ENCODE data around the gene LOXL1.

DNA sequence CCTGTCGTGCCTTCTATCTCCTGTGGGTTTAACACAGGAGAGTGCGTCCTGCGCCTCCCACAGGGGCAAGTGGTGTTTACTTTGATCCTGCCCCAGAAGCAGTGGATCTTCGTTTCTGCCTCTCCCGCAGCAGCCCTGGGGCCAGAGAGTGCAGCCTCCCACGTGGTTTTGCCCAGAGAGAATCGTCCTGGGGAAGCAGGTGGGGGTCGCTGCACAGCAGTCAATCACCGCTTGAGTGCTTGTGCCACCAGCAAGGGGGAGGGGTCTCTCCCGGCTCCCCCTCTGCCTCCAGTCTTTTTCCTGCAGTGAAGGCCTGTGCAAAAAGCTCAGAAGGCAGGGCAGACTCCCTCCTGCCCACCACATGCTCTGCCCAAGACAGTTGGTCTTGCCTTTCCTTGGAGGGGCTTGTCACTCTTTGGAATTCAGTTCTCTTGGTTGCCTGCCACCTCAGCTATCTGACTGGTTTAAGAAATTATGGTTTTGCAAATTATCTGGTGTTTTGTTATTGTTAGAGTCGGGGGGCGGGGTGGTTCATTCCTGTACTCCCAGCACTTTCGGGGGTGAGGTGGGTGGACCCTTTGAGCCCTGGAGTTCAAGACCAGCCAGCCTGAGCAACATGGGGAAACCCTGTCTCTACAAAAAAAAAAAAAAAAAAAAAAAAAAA lies 39.0 kb downstream of the LOXL1 start:
- no peak for TF ChIP-seq YY1 (IDR thresholded peaks at IDR 0.05; ENCODE audit: low read depth)
- TF ChIP-seq CEBPB (IDR thresholded peaks at IDR 0.05): no peak
- TF ChIP-seq, protein P1, sequence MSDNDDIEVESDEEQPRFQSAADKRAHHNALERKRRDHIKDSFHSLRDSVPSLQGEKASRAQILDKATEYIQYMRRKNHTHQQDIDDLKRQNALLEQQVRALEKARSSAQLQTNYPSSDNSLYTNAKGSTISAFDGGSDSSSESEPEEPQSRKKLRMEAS (IDR thresholded peaks at IDR 0.05): no peak
- TF ChIP-seq TEAD4 (IDR thresholded peaks at IDR 0.05): no peak
- no peak for TF ChIP-seq NFIC (IDR thresholded peaks at IDR 0.05)
